WTC11 (cell line): ENCODE measurements around the gene GOLGA3.

Source experiments
- CREB1 ChIP-seq: sonication (generic); formaldehyde crosslinking; IDR thresholded peaks from 2 replicates; pipeline ENCODE4 v1.8.0; 2023; ENCODE audit warnings: mild to moderate bottlenecking, missing genetic modification reagents
- CTCF ChIP-seq: fragments of 200-600 bp; IDR thresholded peaks from 2 replicates; pipeline ENCODE4 v1.8.0; 2022; ENCODE audit warnings: antibody characterized with exemption
- IRF2 ChIP-seq: sonication (generic); formaldehyde crosslinking; IDR thresholded peaks from 2 replicates; pipeline ENCODE4 v1.8.0; 2022; ENCODE audit warnings: low read depth, missing genetic modification reagents, borderline replicate concordance
- KAT7 ChIP-seq: sonication (generic); formaldehyde crosslinking; IDR thresholded peaks from 2 replicates; pipeline ENCODE4 v1.8.1; 2023; ENCODE audit warnings: missing genetic modification reagents, mild to moderate bottlenecking, borderline replicate concordance
- MLX ChIP-seq: sonication (generic); formaldehyde crosslinking; IDR thresholded peaks from 2 replicates; pipeline ENCODE4 v1.8.1; 2023; ENCODE audit warnings: mild to moderate bottlenecking, missing genetic modification reagents, moderate library complexity
- NFATC4 ChIP-seq: fragments of 250-450 bp; sonication (Bioruptor Pico); IDR thresholded peaks from 2 replicates; pipeline ENCODE4 v1.9.0; 2021; ENCODE audit warnings: mild to moderate bottlenecking
- SOX15 ChIP-seq: fragments of 250-450 bp; sonication (Bioruptor Pico); IDR thresholded peaks from 2 replicates; pipeline ENCODE4 v1.9.0; 2021; ENCODE audit warnings: mild to moderate bottlenecking
- STAT6 ChIP-seq: sonication (generic); formaldehyde crosslinking; conservative IDR thresholded peaks from 2 replicates; pipeline ENCODE4 v1.8.1; 2023; ENCODE audit warnings: mild to moderate bottlenecking, low read depth, missing genetic modification reagents, moderate library complexity
- TEAD4 ChIP-seq: sonication (generic); formaldehyde crosslinking; IDR thresholded peaks from 2 replicates; pipeline ENCODE4 v1.8.0; 2022; ENCODE audit warnings: mild to moderate bottlenecking, missing genetic modification reagents
- ZNF138 ChIP-seq: sonication (generic); formaldehyde crosslinking; conservative IDR thresholded peaks from 2 replicates; pipeline ENCODE4 v1.8.1; 2022; ENCODE audit warnings: mild to moderate bottlenecking, moderate library complexity, missing genetic modification reagents
- ZNF263 ChIP-seq: sonication (generic); formaldehyde crosslinking; IDR thresholded peaks from 2 replicates; pipeline ENCODE4 v1.8.1; 2022; ENCODE audit warnings: low read depth, mild to moderate bottlenecking, moderate library complexity, missing genetic modification reagents
- ZNF512 ChIP-seq: sonication (generic); formaldehyde crosslinking; IDR thresholded peaks from 2 replicates; pipeline ENCODE4 v1.8.1; 2022; ENCODE audit warnings: missing genetic modification reagents, borderline replicate concordance
- ZSCAN18 ChIP-seq: fragments of 250-450 bp; sonication (Bioruptor Pico); IDR thresholded peaks from 2 replicates; pipeline ENCODE4 v2.1.2; 2022; ENCODE audit warnings: mild to moderate bottlenecking, moderate library complexity

GRCh38 chr12:132818562-132818961, 10.1 kb downstream of the GOLGA3 start:
- TF ChIP-seq CTCF = no peak
- TF ChIP-seq CREB1 = no peak
- TF ChIP-seq NFATC4 (CRISPR knock-in tag) = no peak
- no peak for TF ChIP-seq ZNF263 (CRISPR knock-in tag)
- TF ChIP-seq ZNF138 (CRISPR knock-in tag) = no peak
- no peak for TF ChIP-seq STAT6
- TF ChIP-seq ZNF512 (CRISPR knock-in tag) = no peak
- no peak for TF ChIP-seq KAT7 (CRISPR knock-in tag)
- TF ChIP-seq MLX (CRISPR knock-in tag) = no peak
- no peak for TF ChIP-seq ZSCAN18 (CRISPR knock-in tag)
- TF ChIP-seq TEAD4 (CRISPR knock-in tag) = no peak
- no peak for TF ChIP-seq IRF2 (CRISPR knock-in tag)
- TF ChIP-seq SOX15 = no peak
